Motor neuron (in vitro differentiated cells): ENCODE measurements around the gene CTNNA1. TPM values are rescaled to one million over a fixed set of nuclear protein-coding genes. Genes with fewer than 3 reads are reported as not detected.

Source experiments
- ATAC-seq, 8 experiments: fragments of 200-7000 bp; cut with Tn5 transposase; replicated peaks in 6 of 8; 2 replicates each; pipeline ENCODE4 v1.8.0; 2021; ENCODE audit warnings: mild to moderate bottlenecking in 8 of 8, moderate library complexity in 8 of 8
- H3K27ac ChIP-seq, 2 donors: fragments of 250-450 bp; sonication (Bioruptor Pico); 2 replicates each; pipeline ENCODE4 v1.9.0; 2021; ENCODE audit warnings: antibody characterized with exemption in 2 of 2, mild to moderate bottlenecking in 2 of 2, moderate library complexity in 1 of 2
- H3K4me1 ChIP-seq, 2 donors: fragments of 250-450 bp; sonication (Bioruptor Pico); replicated peaks in 1 of 2; 2 replicates each; pipeline ENCODE4 v1.6.1; 2021; ENCODE audit warnings: antibody characterized with exemption in 2 of 2, mild to moderate bottlenecking in 2 of 2, moderate library complexity in 1 of 2
- H3K4me3 ChIP-seq, 5 donors: fragments of 250-450 bp; sonication (Bioruptor Pico); 2 replicates each; pipeline ENCODE4 v1.9.0; 2021; ENCODE audit warnings: antibody characterized with exemption in 5 of 5, mild to moderate bottlenecking in 5 of 5, moderate library complexity in 4 of 5
- WGBS, 10 experiments: fragments of 450-650 bp; shearing (Covaris generic); methylation state at CpG; one replicate each; pipeline ENCODE4 v1.0.0; 2022; 5-methylcytosine and 5-hydroxymethylcytosine counted together
- in situ Hi-C, 9 experiments: fragments of 400-800 bp; cut with MboI; loops; one replicate each; pipeline ENCODE4 v1.15.0; 2021; ENCODE audit warnings: low sequenced_read_pairs in 9 of 9, low pct_unique_long_range_greater_than_20kb in 2 of 9; ENCODE audit not compliant: unreplicated experiment in 9 of 9
- total RNA-seq, 8 experiments: library from RNA; unstranded; fragments of 300-600 nt; gene quantifications; 2 replicates each; pipeline versions ENCODE4 v1.2.3 to v1.2.4, GENCODE V29; 2022

The CTNNA1 gene
- total RNA-seq, 8 experiments from 2014 or later = 176 to 339 (median 205) TPM

DNA sequence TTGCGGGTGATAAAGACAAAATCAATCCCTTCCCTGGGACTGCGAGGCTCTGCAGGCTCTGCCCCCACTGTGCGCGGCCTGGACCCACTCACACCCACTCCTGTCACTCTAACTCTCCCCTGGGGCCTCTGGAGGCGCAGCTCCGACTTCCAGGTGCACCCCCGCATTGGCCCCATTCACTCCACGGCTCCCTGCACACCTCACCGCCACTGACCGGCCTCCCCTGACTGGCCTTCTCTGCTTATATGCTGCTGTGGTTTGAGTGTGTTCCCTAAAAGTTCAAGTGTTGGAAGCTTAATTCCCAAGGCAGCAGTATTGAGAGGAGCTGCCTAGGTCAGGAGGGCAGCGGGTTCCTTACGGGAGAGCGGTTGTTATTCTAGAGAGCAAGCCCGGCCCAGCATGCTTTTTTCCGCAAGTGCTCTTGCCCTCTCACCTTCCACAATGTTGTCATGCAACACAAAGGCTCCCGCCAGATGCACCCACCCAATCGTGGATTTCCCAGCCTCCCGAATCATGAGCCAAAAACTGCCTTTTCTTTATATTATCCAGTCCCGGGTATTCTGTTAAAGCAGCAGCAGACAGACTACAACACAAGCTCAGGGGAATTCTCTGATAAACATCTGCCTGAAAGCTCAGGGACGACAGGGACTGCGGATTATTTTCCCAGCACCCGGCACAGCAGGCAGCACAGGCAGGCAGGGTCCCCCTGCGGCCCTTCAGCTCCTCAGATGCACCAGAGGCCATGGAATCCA is 195.4 kb downstream of the CTNNA1 start:
- Histone ChIP-seq H3K4me3 (no peak overlapping the region), H3K27ac (peak overlapping the region; percentile 14 to 49), H3K4me1 (peaks cover 53 to 76% of the 10 kb centered on the region in 2 donors)
- ATAC-seq = no peak
- in situ Hi-C loops = loop anchor here in 1 of 9 experiments (25.0 kb wide), 1 partner anchor 314 kb away; no protein-coding TSS in a partner anchor
- WGBS, 10 experiments = 28 to 95% (median 50%) methylated on average over 1 to 9 of the region's 23 CpGs; no CpG with 5 or more reads in 3 of the 10 experiments

DNA sequence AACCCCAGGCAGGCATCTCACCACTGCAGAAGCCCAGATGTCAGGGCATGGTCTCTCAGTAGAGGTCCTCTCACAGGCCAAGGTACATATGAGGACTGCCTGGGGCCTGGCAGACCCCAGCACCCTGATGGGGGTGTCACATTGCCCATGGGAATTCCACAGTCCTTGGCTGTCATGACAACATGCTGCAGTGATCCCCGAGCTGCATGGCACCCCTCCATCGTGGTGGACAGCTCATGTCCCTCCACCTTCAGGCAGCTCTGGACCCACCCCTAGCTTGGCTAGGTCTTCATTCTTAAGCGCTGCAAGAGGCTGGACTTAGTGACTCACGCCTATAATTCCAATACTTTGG is 196.0 kb downstream of the CTNNA1 start:
- Histone ChIP-seq H3K4me1 (peaks cover 58 to 76% of the 10 kb centered on the region in 2 donors), H3K27ac (peak overlapping the region in 1 of 2 donors; percentile 49), H3K4me3 (no peak overlapping the region)
- in situ Hi-C loops = loop anchor here in 1 of 9 experiments (25.0 kb wide), 1 partner anchor 313 kb away; no protein-coding TSS in a partner anchor
- 83 to 100% (median 100%) methylated on average over 1 to 2 of the region's 4 CpGs; no CpG with 5 or more reads in 7 of the 10 experiments for WGBS, 10 experiments
- no peak for ATAC-seq

DNA sequence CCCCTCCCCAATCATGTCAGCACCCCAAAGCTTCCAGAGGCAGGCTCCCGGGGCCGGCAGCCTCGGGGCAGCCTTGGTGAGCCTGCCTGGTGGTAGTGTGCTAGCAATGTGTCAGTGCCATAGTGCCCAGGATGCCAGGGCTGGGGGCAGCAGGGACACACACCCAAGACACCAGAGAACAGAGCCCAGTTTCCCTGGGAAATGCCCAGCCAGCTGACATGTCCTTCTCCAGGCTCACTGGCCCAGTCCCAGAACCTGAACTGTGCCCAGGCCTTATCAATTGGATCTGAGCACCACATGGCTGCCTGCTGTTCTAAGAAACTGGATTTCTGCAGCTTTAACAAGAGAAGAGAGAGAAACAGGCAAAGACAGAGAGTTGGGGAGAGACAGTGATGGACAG is 196.8 kb downstream of the CTNNA1 start:
- H3K27ac ChIP-seq = no peak overlapping the region
- no peak overlapping the region for H3K4me3 ChIP-seq
- H3K4me1 ChIP-seq = peaks cover 66 to 76% of the 10 kb centered on the region in 2 donors
- WGBS, 10 experiments = 73 to 100% (median 95%) methylated on average over 1 to 3 of the region's 3 CpGs; no CpG with 5 or more reads in 5 of the 10 experiments
- in situ Hi-C loops = loop anchor here in 1 of 9 experiments (25.0 kb wide), 1 partner anchor 312 kb away; no protein-coding TSS in a partner anchor
- no peak for ATAC-seq

DNA sequence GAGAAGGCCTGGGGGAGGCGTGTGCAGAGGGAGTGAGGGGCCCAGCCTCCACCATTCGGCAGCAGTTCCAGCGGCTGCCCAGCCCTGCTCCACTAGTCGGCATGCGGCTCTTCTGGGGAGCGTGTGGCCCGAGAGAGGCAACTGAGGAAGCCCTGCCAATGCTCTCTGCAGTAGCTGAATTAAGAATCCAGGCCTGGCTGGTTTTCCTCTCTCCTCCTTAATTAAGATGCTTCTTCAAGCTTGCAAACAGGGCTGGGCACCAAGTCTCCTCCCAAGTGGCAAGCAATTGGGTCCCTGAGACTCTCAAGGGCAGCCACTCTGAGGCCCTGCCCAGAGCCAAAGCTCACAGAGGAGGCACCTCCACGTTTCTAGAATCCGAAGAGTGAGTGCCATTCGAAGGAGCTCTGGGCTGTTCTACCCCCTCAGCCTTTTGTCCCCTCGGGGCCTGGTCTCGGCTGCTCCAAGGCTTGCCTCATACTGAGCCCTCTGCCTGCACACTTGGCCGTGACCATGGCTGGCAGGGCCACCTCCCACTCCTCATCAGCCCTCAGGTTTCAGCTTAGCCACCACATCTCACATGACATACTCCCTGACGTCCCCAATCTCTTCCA is 197.3 kb downstream of the CTNNA1 start:
- no peak overlapping the region for H3K4me3 ChIP-seq
- ATAC-seq = no peak
- 40 to 100% (median 65%) methylated on average over 1 to 8 of the region's 14 CpGs; no CpG with 5 or more reads in 5 of the 10 experiments for WGBS, 10 experiments
- H3K27ac ChIP-seq = no peak overlapping the region
- in situ Hi-C loops = no loop called here
- H3K4me1 ChIP-seq = peaks cover 66 to 76% of the 10 kb centered on the region in 2 donors

DNA sequence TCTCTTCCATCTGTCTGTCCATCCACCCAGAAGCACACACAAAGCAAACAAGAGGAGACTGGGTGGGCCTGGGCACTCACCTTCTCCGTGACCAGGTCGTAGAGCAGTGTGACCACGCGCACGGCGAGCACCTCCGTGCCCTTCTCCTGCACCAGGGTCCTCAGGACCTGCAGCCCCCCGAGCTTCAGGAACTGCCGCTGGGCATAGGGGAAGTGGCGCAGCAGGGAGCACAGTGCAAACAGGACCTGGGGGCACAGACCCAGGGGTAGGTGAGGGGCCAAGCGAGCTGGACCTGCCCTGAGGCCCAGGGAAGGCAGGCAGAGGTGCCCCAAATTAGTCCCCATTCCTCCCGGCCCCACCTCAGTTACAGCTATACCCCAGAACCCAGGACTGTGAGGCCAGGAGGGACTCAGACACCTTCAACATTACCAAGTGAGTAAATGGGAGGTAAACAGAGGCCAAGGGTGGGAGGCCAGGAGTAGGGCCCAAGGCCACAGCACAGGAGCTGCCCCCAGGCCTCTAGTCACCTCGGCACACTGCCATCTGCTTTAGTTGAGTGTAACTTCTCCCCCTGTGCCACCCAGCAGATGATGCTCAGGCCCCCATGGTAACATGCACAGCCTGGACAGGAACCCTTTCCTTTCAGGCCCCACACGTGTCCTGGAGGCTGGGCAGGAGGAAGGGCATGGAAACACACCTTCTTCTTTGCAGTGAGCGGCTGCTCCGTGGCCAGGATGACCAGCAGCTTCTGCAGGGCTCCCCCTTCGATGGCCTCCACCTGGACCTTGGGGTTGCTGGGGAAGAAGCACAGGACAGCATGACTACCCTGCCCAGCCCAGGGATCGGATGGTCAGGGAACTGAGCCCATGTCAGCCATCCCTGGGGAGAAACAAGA is 198.1 kb downstream of the CTNNA1 start:
- Histone ChIP-seq H3K27ac (no peak overlapping the region), H3K4me3 (no peak overlapping the region), H3K4me1 (peaks cover 66 to 75% of the 10 kb centered on the region in 2 donors)
- in situ Hi-C loops = no loop called here
- no peak for ATAC-seq
- WGBS, 10 experiments = 80 to 100% (median 94%) methylated on average over 1 to 7 of the region's 18 CpGs; no CpG with 5 or more reads in 4 of the 10 experiments

DNA sequence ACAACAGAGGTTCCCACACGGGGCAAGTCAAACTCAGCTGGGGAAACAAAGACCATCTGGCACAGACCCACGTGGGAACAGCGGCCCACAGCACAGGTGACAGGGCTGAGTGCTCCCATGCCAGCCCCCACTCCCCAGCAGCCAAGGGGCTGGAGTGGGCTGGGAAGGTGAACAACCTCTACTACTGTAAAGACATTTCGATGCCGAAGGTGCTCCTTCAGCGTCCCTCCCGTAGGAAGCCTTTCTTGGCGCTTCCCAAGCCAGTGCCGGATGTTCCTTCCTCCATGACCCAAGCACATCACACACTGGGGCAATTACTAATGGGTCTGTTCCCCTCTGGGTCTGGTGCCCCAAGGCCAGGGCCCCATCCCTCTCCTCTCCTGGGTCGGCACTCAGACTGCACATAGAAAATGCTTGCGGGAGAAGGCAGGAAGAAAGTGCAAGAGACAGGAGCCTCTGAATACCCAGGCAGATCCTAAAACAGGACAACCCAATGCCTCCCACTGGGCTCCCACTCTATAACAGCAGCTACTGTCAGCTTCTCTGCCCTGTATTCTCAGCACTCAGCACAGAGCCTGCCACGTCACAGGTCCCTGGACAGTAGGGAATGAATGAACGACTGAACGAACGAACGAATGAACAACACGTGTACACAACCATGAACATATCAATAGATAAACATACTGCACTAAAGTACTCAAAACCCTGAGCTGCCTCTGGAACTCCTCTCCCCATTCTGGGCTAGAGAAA is 198.9 kb downstream of the CTNNA1 start:
- WGBS, 10 experiments = 83 to 100% (median 96%) methylated on average over 1 to 10 of the region's 17 CpGs; no CpG with 5 or more reads in 1 of the 10 experiments
- in situ Hi-C loops = no loop called here
- no peak for ATAC-seq
- Histone ChIP-seq H3K4me1 (peaks cover 65 to 71% of the 10 kb centered on the region in 2 donors), H3K4me3 (no peak overlapping the region), H3K27ac (peak overlapping the region; percentile 66 to 70)

DNA sequence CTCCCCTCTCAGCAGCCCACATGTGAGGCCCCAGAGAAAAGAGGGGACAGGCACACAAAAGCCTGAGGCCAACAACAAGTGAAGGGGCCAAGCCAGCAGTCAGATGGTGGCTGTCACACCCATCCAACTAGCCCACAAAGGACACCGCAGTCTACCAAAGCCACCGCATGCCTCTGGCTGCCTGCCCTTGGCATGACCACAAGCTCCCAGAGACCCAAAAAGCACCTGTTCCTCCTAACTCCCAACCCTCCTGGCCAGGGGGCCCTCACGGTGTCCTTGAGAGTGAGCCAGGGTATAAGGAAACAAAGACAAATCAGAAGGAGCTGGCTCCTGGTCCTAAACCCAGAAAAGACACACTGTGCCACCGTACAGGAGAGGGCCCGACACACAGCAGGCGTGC is 199.7 kb downstream of the CTNNA1 start:
- H3K27ac ChIP-seq = peak overlapping the region; percentile 66 to 70
- peaks cover 61 to 66% of the 10 kb centered on the region in 2 donors for H3K4me1 ChIP-seq
- 0 to 67% (median 20%) methylated on average over 1 to 4 of the region's 6 CpGs; no CpG with 5 or more reads in 7 of the 10 experiments for WGBS, 10 experiments
- in situ Hi-C loops = no loop called here
- peak in 3 of 8 experiments; percentile 0 to 9 (median 3) for ATAC-seq
- H3K4me3 ChIP-seq = no peak overlapping the region

DNA sequence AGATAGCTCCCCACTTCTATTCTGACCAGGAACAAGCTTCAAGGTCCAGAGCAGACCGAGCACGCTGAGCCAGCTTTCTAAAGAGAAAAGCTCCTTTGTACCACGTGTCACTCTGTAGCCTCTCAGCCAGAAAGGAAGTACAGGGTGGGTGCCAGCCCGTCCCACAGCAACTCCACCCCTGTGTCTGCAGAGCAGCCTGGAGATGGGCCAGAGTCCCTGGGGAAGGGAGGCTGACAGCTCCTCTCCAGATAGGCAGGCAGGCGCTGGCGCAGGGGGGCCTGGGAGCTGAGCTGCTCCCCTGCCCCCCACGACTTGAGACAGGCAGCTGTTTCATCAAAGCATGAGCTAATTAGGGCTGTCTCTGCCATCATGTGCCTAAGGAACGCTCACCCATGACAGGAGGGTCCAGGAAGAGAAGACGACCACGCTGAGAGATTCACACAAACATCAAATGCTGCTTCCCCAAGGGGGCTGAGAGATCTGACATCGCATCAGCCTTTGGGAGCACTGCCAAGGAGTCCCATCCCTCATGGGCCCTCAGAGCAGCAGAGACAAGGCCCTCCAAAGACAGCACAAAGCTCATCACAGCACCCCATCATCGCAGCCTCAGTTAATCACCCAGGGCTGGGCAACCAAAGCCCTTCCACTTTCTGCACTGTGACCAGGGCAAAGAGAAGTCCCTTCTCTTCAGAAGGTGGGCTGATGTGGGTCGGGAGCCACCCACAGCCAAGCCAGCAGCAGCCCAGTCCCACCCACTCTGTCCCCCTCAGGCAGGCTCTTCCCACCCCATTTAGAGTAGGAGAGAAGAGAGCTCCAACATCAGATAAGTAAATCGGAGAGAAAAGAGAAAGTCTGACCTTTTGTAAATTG is 200.4 kb downstream of the CTNNA1 start:
- H3K4me3 ChIP-seq = no peak overlapping the region
- H3K27ac ChIP-seq = peak overlapping the region; percentile 66 to 70
- H3K4me1 ChIP-seq = peaks cover 54 to 59% of the 10 kb centered on the region in 2 donors
- peak; percentile 86 to 95 (median 88) for ATAC-seq
- 15 to 80% (median 33%) methylated on average over 1 to 8 of the region's 14 CpGs; no CpG with 5 or more reads in 3 of the 10 experiments for WGBS, 10 experiments
- in situ Hi-C loops = no loop called here

DNA sequence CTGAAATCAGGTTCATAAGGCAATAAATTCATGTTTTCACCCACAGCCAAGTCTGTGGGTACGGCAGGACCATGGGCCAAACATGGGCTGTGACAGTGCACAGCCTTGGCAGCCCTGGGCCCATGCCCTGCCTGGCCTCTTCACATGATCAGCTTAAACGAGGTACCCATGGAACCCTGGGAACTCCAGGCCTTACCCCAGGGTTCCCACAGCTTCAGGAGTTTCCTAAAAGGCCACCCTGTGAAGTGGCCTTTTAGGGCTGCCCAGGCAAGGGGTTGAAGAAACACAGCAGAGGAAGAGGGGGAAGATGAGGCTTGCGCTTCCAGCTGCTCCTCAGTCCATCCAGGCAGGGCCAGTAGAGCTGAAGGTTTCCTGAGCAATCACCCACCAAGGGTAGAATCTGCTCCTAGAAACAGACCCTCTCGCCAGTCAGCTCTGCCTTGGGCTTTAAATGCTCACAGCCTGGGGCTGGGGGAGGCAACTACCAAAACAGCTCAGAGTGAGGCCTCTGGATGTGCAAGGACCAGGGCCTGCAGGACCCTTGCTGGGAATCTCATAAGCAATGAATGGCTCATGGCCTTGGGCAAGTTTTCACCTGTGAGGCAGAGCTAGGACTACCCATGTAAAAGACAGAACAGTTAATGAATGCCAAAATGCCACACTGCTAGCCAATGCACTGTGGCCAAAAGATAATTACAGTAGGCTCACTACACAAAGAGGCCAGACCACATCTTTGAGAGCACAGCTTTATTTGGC is 201.2 kb downstream of the CTNNA1 start:
- in situ Hi-C loops = no loop called here
- peaks cover 48 to 51% of the 10 kb centered on the region in 2 donors for H3K4me1 ChIP-seq
- no peak overlapping the region for H3K4me3 ChIP-seq
- peak overlapping the region; percentile 66 to 70 for H3K27ac ChIP-seq
- no peak for ATAC-seq
- 68 to 100% (median 93%) methylated on average over 1 to 3 of the region's 4 CpGs; no CpG with 5 or more reads in 5 of the 10 experiments for WGBS, 10 experiments

DNA sequence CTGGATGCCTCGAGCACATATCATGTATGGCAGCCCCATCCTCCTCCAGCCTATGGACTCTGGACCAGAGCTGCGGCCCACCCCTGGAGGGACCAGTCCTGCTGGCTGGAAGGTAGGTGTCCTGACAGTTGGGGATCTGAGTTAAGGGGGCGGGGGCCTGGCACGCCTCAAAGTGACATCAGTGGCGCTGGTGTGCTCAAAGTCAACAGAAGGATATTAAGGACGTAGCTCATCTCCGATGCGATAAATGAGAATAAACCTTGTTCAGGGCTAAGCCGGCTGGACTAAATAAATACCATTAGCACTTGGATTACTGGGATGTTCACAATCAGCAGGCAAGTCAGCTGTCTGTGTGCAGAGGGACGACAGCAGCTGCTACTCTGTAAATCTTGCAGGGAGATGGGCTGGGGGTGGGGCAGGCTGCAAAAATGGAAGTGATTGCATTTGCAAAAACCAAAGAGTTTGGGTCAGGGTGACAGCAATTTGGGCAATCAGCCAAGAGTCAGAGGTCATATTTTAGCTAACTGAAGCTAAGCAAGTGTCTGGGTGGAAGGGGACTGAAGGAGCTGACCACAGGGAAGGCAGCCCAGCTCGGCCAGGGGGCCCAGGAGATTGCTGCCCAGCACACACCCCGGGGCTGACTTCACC is 201.9 kb downstream of the CTNNA1 start:
- H3K27ac ChIP-seq = peak overlapping the region; percentile 66 to 70
- in situ Hi-C loops = no loop called here
- 0 to 88% (median 30%) methylated on average over 1 to 6 of the region's 12 CpGs; no CpG with 5 or more reads in 3 of the 10 experiments for WGBS, 10 experiments
- peaks cover 48% of the 10 kb centered on the region in 2 donors for H3K4me1 ChIP-seq
- peak in 6 of 8 experiments; percentile 8 to 76 (median 70) for ATAC-seq
- H3K4me3 ChIP-seq = no peak overlapping the region
